Parathyroid adenoma (tissue), 2 donors: ENCODE measurements around the gene WDR27.

Experiments
- H2AFZ ChIP-seq: fragments of 300-600 bp; sonication (generic); one replicate; pipeline ENCODE4 v1.7.0; 2017; ENCODE audit warnings: antibody characterized with exemption, mild to moderate bottlenecking
- H3K27ac ChIP-seq: fragments of 300-600 bp; sonication (generic); one replicate; pipeline ENCODE4 v1.7.0; 2017
- H3K27me3 ChIP-seq: fragments of 300-600 bp; sonication (generic); one replicate; pipeline ENCODE4 v1.7.0; 2017; ENCODE audit warnings: low read length; ENCODE audit not compliant: control insufficient read depth, insufficient read depth
- H3K36me3 ChIP-seq: fragments of 300-600 bp; sonication (generic); one replicate; pipeline ENCODE4 v1.7.0; 2017; ENCODE audit warnings: low read length; ENCODE audit not compliant: control insufficient read depth, insufficient read depth
- H3K4me1 ChIP-seq: fragments of 300-600 bp; sonication (generic); one replicate; pipeline ENCODE4 v1.7.0; 2017; ENCODE audit warnings: control low read depth
- H3K4me2 ChIP-seq: fragments of 300-600 bp; sonication (generic); one replicate; pipeline ENCODE4 v1.7.0; 2017; ENCODE audit warnings: low read length
- H3K4me3 ChIP-seq: fragments of 300-600 bp; sonication (generic); one replicate; pipeline ENCODE4 v1.7.0; 2017; ENCODE audit warnings: low read depth, low read length
- H3K79me2 ChIP-seq: fragments of 300-600 bp; sonication (generic); one replicate; pipeline ENCODE4 v1.7.0; 2017; ENCODE audit warnings: control low read depth
- H3K9ac ChIP-seq: fragments of 300-600 bp; sonication (generic); one replicate; pipeline ENCODE4 v1.7.0; 2017; ENCODE audit warnings: mild to moderate bottlenecking
- H3K9me3 ChIP-seq: fragments of 300-600 bp; sonication (generic); one replicate; pipeline ENCODE4 v1.7.0; 2017; ENCODE audit warnings: low read length; ENCODE audit not compliant: control insufficient read depth
- CTCF ChIP-seq: fragments of 300-600 bp; sonication (generic); IDR thresholded peaks from one replicate; pipeline ENCODE4 v1.7.0; 2017; ENCODE audit warnings: antibody characterized with exemption, mild to moderate bottlenecking
- donor health status: primary hyperparathyroidism.

WDR27 gene

GRCh38 chr6:169424821-169425240 lies 277.0 kb downstream of the WDR27 start:
- H3K4me2 ChIP-seq = no peak overlapping the region
- no peaks in the 10 kb centered on the region for H3K79me2 ChIP-seq
- H3K27me3 ChIP-seq = peaks cover 3% of the 10 kb centered on the region
- no peaks in the 10 kb centered on the region for H3K36me3 ChIP-seq
- H3K9ac ChIP-seq = no peak overlapping the region
- no peaks in the 10 kb centered on the region for H3K9me3 ChIP-seq
- H2AFZ ChIP-seq = no peak overlapping the region
- TF ChIP-seq CTCF = no peak
- no peak overlapping the region for H3K4me3 ChIP-seq
- H3K27ac ChIP-seq = no peak overlapping the region
- H3K4me1 ChIP-seq = no peaks in the 10 kb centered on the region

DNA sequence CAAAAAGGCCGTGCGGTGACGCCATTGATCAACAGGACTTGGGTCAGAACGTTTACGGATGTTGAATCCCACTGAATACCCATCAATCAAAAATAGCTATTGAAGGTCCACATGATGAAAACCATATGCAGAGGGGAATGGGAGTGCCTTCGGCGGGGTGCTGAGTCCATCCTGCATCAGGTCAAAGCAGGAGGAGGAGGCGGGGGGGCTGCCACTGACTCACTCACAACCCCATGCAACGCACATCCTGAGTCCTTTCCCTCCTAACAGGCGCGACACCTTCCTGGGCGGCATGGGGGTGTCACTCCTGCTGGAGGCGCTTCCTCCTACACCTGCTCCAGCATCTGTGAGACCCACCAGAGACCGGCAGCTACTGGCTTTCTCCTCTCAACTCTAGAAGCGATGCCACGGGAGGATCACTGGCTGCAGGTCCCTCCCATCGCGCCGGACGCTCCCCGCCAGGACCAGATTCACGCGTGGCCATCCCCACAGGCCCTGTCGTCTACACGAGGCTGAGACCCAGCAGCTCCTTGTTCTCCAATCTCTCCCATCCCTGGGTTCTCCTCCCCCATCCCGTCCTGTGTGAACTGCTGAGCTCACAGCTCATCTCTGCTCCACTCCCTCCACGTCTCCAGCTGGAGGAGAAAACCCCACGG lies 277.6 kb downstream of the WDR27 start:
- Histone ChIP-seq H3K4me2 (no peak overlapping the region), H3K4me3 (no peak overlapping the region), H3K9me3 (no peaks in the 10 kb centered on the region), H3K27me3 (peaks cover 3% of the 10 kb centered on the region), H3K4me1 (no peaks in the 10 kb centered on the region), H2AFZ (no peak overlapping the region), H3K27ac (no peak overlapping the region), H3K79me2 (no peaks in the 10 kb centered on the region), H3K9ac (no peak overlapping the region), H3K36me3 (no peaks in the 10 kb centered on the region)
- no peak for TF ChIP-seq CTCF

DNA sequence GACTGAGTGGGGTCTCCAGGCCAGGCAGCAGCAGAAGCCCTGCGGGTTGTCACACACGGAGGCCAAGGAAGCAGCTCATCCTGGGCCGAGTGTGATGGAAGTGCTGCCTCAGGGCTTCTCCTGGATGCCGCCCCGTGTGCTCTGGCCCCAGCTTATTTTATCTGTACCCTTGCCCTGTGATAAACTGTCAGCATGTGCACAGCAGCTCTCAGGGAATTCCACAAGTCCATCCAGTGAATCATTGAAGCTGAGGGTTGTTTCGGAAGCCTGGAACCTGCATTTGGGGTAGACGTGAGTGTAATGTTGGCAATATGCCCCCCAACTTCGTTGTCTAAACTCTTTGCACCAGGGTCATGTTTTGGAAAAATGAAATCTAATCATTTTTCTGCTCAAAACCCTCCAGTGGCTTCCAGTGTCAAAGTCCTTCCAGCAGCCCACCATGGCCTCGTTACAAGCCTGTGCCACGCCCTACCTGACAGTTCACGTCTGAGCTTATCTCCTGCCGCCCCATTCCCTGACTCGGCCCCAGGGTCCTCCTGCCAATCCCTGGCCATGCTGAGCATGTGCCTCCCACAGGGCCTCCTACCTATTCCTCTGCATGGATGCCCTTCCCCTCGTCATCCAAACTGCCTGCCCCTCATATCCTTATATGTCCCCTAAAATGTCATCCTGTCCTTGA lies 280.1 kb downstream of the WDR27 start:
- TF ChIP-seq CTCF = no peak
- no peak overlapping the region for H3K27ac ChIP-seq
- H3K36me3 ChIP-seq = no peaks in the 10 kb centered on the region
- no peaks in the 10 kb centered on the region for H3K9me3 ChIP-seq
- no peak overlapping the region for H3K4me2 ChIP-seq
- no peak overlapping the region for H3K4me3 ChIP-seq
- H3K27me3 ChIP-seq = peaks cover 3% of the 10 kb centered on the region
- no peaks in the 10 kb centered on the region for H3K79me2 ChIP-seq
- no peak overlapping the region for H3K9ac ChIP-seq
- no peak overlapping the region for H2AFZ ChIP-seq
- H3K4me1 ChIP-seq = no peaks in the 10 kb centered on the region

DNA sequence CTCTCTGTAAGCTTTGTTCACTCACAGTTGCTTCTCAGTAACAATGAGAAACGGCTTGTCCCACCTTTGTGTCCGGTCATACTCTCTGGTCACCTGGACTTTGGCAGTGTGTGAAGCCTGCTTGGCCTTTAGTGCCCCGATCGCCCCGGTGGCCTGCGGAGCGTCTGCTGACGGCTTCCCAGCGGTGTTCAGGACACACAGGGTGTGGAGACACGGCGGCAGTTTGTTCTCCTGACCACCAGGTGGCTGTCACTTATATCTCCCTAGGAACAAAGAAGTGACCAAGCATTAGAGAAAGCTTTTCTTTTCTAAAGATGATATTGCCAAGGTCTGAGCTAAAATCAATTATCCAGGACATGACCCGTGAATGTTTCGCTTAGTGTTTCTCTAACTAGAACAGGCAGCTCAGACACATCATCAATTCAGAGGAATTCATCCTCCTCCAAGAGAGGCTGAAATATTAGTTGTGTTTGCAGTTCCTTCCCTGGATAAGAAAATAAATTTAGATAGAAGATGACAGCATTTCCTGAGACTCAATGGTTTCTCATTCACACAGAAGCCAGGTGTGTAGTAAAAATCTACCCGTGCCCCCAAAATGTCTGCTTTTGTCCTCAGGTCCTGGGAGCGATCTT lies 280.8 kb downstream of the WDR27 start:
- TF ChIP-seq CTCF = peak; percentile 31
- Histone ChIP-seq H3K9me3 (no peaks in the 10 kb centered on the region), H3K4me3 (no peak overlapping the region), H2AFZ (no peak overlapping the region), H3K27me3 (peaks cover 3% of the 10 kb centered on the region), H3K27ac (no peak overlapping the region), H3K9ac (no peak overlapping the region), H3K79me2 (no peaks in the 10 kb centered on the region), H3K36me3 (no peaks in the 10 kb centered on the region), H3K4me1 (no peaks in the 10 kb centered on the region), H3K4me2 (no peak overlapping the region)
